Astrocyte of the cerebellum (primary cell): ENCODE measurements around the gene PITPNM1.

ENCODE experiments used
- DNase-seq: peaks from one replicate; pipeline ENCODE4 v3.0.0-alpha.2; 2011; ENCODE audit warnings: low read depth
- H3K4me3 ChIP-seq: 2 replicates; pipeline ENCODE4 v1.5.1; 2011; ENCODE audit warnings: mild to moderate bottlenecking, low read depth, low read length, moderate library complexity
- in situ Hi-C: cut with HindIII; loops from 2 replicates; pipeline ENCODE4 v1.10.0; 2017; ENCODE audit warnings: low sequenced_read_pairs
- TF ChIP-seq, protein P1 (sequence below): IDR thresholded peaks from 2 replicates; pipeline ENCODE4 v1.5.1; 2012; ENCODE audit warnings: low read length, low read depth, moderate library complexity, mild to moderate bottlenecking; ENCODE audit errors: missing control alignments

PITPNM1 gene

GRCh38 chr11:67500484-67500821 lies 4.7 kb downstream of the PITPNM1 start:
- H3K4me3 ChIP-seq = no peak overlapping the region
- DNase-seq = no peak
- in situ Hi-C loops = no loop called here
- TF ChIP-seq, protein P1, sequence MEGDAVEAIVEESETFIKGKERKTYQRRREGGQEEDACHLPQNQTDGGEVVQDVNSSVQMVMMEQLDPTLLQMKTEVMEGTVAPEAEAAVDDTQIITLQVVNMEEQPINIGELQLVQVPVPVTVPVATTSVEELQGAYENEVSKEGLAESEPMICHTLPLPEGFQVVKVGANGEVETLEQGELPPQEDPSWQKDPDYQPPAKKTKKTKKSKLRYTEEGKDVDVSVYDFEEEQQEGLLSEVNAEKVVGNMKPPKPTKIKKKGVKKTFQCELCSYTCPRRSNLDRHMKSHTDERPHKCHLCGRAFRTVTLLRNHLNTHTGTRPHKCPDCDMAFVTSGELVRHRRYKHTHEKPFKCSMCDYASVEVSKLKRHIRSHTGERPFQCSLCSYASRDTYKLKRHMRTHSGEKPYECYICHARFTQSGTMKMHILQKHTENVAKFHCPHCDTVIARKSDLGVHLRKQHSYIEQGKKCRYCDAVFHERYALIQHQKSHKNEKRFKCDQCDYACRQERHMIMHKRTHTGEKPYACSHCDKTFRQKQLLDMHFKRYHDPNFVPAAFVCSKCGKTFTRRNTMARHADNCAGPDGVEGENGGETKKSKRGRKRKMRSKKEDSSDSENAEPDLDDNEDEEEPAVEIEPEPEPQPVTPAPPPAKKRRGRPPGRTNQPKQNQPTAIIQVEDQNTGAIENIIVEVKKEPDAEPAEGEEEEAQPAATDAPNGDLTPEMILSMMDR = no peak

- no peak overlapping the region for H3K4me3 ChIP-seq
- DNase-seq = no peak
- TF ChIP-seq, protein P1 = no peak
- in situ Hi-C loops = no loop called here
These were observed 5.2 kb downstream of the PITPNM1 start for GRCh38 chr11:67499808-67500483.

- in situ Hi-C loops = no loop called here
- DNase-seq = no peak
- H3K4me3 ChIP-seq = no peak overlapping the region
- TF ChIP-seq, protein P1 = no peak
These were observed 6.6 kb downstream of the PITPNM1 start for GRCh38 chr11:67498544-67498972.

GRCh38 chr11:67497656-67498291 lies 7.4 kb downstream of the PITPNM1 start:
- no peak for DNase-seq
- H3K4me3 ChIP-seq = no peak overlapping the region
- TF ChIP-seq, protein P1 = no peak
- in situ Hi-C loops = no loop called here

DNA sequence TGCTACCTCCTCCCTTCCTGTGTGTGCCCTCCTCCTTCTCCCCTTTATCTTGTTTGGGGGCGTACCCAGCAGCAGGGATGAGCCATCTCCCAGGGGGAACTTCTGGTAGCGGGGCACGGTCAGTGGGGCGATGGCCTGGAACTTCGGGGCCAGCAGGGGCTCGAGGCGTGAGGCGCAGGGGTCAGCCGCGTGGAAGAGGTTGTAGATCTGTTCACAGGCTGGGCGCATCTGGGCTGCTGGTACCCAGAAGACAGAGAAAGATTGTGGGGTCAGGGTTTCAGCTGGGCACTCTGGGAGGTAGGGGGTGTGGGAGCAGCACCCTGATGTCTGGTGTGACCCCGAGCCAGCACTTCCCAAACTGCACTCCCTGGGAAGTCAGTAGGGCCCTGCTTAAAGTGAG lies 9.1 kb downstream of the PITPNM1 start:
- TF ChIP-seq, protein P1 = no peak
- no peak for DNase-seq
- no peak overlapping the region for H3K4me3 ChIP-seq
- in situ Hi-C loops = no loop called here

DNA sequence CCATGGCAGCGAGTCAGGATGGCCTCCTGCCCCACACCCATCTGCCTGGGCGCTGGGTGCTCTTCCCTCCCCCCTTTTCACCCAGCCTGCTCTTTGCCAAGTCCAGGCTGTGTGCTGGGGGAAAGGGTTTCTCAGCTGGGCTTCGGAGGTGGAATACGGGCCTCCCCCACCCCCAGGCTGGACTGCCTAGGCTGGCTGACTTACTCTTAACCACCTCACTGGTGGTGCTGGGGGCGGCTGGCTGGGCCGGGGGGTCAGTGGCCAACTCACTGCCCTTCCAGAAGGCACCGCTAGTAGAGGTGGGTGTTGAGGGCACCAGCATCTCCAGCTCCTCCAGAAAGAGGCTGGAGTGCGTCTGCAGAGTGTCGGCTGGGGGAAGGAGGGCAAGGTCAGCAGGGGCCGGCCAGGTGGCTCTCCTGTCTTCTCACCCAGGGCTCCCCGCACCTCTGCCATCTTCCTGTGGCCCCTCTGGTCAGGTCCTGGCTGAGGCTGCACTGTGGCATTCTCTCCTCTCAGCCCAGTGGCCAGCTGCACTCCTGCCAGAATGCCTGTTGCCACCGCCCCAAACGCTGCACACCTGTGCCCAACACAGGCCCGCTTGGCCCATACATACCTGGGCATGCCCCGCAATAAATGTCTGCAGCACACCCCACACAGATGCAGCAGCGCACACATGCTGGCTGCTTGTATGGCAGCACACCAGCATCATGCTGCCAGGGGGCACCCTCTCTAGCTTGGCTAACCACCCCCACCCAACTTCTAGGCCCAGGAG lies 9.7 kb downstream of the PITPNM1 start:
- H3K4me3 ChIP-seq = no peak overlapping the region
- TF ChIP-seq, protein P1 = no peak
- DNase-seq = no peak
- in situ Hi-C loops = no loop called here
